HG02973 (cell line): ENCODE measurements around the gene MRPL45.

Experiments used
- ATAC-seq: cut with Tn5 transposase; IDR thresholded peaks from one replicate; pipeline ENCODE4 v1.9.1; 2021; ENCODE audit warnings: moderate library complexity; ENCODE audit not compliant: unreplicated experiment

Gene MRPL45

GRCh38 chr17:38344420-38344745 is 47.4 kb downstream of the MRPL45 start:
- ATAC-seq: no peak

GRCh38 chr17:38345743-38346142 is 48.8 kb downstream of the MRPL45 start:
- no peak for ATAC-seq

GRCh38 chr17:38349097-38349730 is 52.2 kb downstream of the MRPL45 start:
- ATAC-seq: no peak

- ATAC-seq: no peak
These were observed 53.1 kb downstream of the MRPL45 start for GRCh38 chr17:38350035-38350434.

GRCh38 chr17:38351412-38352222 is 54.6 kb downstream of the MRPL45 start, which contains the start of gene SOCS7:
Gene SOCS7 (plus strand): TSS chr17:38351844. CDS start chr17:38352053, 209 bp downstream.
- peak; percentile 80 for ATAC-seq

GRCh38 chr17:38352245-38353085 is 55.5 kb downstream of the MRPL45 start:
- ATAC-seq: peak; percentile 1

- no peak for ATAC-seq
These were observed 56.2 kb downstream of the MRPL45 start for GRCh38 chr17:38353086-38353604.

- no peak for ATAC-seq
These were observed 56.7 kb downstream of the MRPL45 start for GRCh38 chr17:38353668-38354067.

- ATAC-seq: no peak
These were observed 57.5 kb downstream of the MRPL45 start for GRCh38 chr17:38354466-38354865.

GRCh38 chr17:38355251-38355650 is 58.3 kb downstream of the MRPL45 start:
- ATAC-seq: no peak

- no peak for ATAC-seq
These were observed 60.6 kb downstream of the MRPL45 start for GRCh38 chr17:38357486-38358123.

- ATAC-seq: no peak
These were observed 61.9 kb downstream of the MRPL45 start for GRCh38 chr17:38358586-38359513.

GRCh38 chr17:38361694-38362465 is 64.9 kb downstream of the MRPL45 start:
- no peak for ATAC-seq

- ATAC-seq: no peak
These were observed 66.0 kb downstream of the MRPL45 start for GRCh38 chr17:38363016-38363415.

GRCh38 chr17:38364741-38365140 is 67.8 kb downstream of the MRPL45 start:
- ATAC-seq: no peak

- no peak for ATAC-seq
These were observed 72.3 kb downstream of the MRPL45 start for GRCh38 chr17:38369124-38369886.
